OCI-M2 (cell line): ENCODE results near the gene CMSS1.

ENCODE experiments used
- DNase-seq: peaks from one replicate; lab custom pipeline; 2025; ENCODE audit not compliant: unreplicated experiment; lab: John Stamatoyannopoulos, UW

CMSS1 gene

GRCh38 chr3:99931059-99931458 is 113.4 kb downstream of the CMSS1 start:
- no peak for DNase-seq

- no peak for DNase-seq
Observed at GRCh38 chr3:99933971-99934750, 116.5 kb downstream of the CMSS1 start.

- DNase-seq: no peak
Observed at GRCh38 chr3:99934975-99935797, 117.5 kb downstream of the CMSS1 start.

- DNase-seq: no peak
Observed at GRCh38 chr3:99938270-99938911, 120.7 kb downstream of the CMSS1 start.

- DNase-seq: no peak
Observed at GRCh38 chr3:99939876-99940275, 122.2 kb downstream of the CMSS1 start.

GRCh38 chr3:99940350-99940749 is 122.7 kb downstream of the CMSS1 start:
- no peak for DNase-seq

- no peak for DNase-seq
Observed at GRCh38 chr3:99941211-99941610, 123.5 kb downstream of the CMSS1 start.

- no peak for DNase-seq
Observed at GRCh38 chr3:99943931-99944761, 126.5 kb downstream of the CMSS1 start.

GRCh38 chr3:99945328-99945995 is 127.8 kb downstream of the CMSS1 start:
- DNase-seq: no peak

GRCh38 chr3:99947356-99947755 is 129.7 kb downstream of the CMSS1 start:
- no peak for DNase-seq

- no peak for DNase-seq
Observed at GRCh38 chr3:99948467-99949089, 130.9 kb downstream of the CMSS1 start.

GRCh38 chr3:99949956-99950670 is 132.5 kb downstream of the CMSS1 start:
- no peak for DNase-seq

- no peak for DNase-seq
Observed at GRCh38 chr3:99950921-99951320, 133.3 kb downstream of the CMSS1 start.

GRCh38 chr3:99951701-99952100 is 134.0 kb downstream of the CMSS1 start:
- no peak for DNase-seq

- DNase-seq: no peak
Observed at GRCh38 chr3:99952306-99952705, 134.6 kb downstream of the CMSS1 start.

- DNase-seq: no peak
Observed at GRCh38 chr3:99953596-99953995, 135.9 kb downstream of the CMSS1 start.

- no peak for DNase-seq
Observed at GRCh38 chr3:99954914-99955644, 137.4 kb downstream of the CMSS1 start.

GRCh38 chr3:99955773-99956562 is 138.3 kb downstream of the CMSS1 start:
- DNase-seq: no peak
